ENCODE measurements around the gene ACADVL.

- TF ChIP-seq CTCF (IDR thresholded peaks at IDR 0.05) = no peak
- TF ChIP-seq POLR2A (IDR thresholded peaks at IDR 0.05; ENCODE audit: low read depth) = no peak
- TF ChIP-seq EP300 (IDR thresholded peaks at IDR 0.05) = no peak
Measured at GRCh38 chr17:7215652-7216180, 4.0 kb upstream of the ACADVL start.

All from esophagus muscularis mucosa (tissue), 4 donors.